Activated CD4-positive, alpha-beta T cell treated with anti-CD3 and anti-CD28 coated beads for 48 hours (primary cell): ENCODE data around the gene AATF.
"Not testable (repeated sequence)": the region's sequence is repeated elsewhere in the genome, so short reads cannot be mapped to it uniquely, and the experiment has no call there.

ENCODE experiments used
- DNase-seq: peaks from one replicate; pipeline ENCODE4 v3.0.0-alpha.2; 2020

AATF gene

GRCh38 chr17:37052450-37052849 lies 103.7 kb downstream of the AATF start:
- no peak for DNase-seq

- DNase-seq, result no peak
These were observed 106.1 kb downstream of the AATF start for GRCh38 chr17:37054894-37055293.

GRCh38 chr17:37056622-37057021 lies 107.9 kb downstream of the AATF start:
- no peak for DNase-seq

DNA sequence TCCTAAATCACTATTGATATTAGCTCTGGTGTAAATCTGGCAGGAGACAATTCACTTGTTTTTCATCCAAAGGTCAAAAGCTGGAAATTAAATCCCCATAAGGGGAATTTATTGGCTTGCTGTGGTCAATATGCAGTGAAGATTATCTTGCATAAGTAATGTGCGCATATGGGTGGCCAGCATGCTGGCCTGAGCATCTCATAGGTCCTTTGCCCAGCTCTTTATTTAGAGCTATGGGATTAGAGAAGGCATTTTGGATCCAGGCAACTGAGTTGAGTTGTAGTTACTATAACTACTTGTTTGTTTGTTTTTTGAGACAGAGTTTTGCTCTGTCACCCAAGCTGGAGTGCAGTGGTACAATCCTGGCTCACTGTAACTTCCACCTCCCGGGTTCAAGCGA lies 110.7 kb downstream of the AATF start:
- no peak for DNase-seq

- DNase-seq, result no peak
These were observed 111.3 kb downstream of the AATF start for GRCh38 chr17:37060094-37060493.

DNA sequence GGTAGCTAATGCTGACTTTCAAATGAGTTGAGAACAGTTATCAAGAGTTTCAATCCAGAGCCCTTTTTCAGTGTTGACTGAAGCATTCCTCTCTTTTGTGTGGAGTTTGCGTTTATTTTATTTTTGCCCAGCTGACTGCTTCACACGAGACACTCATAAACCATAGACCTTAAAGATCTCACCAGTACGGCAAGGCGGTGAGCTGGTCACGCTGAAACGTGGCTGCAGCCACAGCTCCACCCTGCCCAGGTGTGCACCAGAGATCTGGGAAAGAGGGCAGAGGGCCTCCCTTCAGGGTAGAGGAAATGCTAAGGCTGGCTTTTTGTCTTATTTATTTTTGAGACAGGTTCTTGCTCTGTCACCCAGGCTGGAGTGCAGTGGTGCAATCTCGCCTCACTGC lies 112.2 kb downstream of the AATF start:
- no peak for DNase-seq

- no peak for DNase-seq
These were observed 113.3 kb downstream of the AATF start for GRCh38 chr17:37062021-37062420.

DNA sequence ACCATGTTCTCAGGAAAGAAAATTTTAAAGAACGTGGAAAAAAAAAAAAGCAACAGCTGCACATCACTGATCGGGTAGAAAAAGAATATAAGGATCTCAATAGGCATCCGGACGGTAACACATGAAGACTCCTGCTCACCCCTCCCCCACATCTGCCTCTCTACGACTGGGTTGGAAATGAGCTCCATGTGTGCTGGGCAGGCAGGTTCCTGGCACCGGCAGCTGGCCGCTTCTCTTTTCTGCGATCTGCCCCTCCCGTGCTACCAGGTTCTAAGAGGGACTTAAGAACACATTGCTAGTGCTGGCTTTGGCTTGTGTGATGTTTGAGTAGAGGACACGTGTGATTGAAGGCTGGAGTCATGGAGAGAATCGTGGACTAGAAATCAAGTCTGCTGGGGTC lies 115.5 kb downstream of the AATF start:
- DNase-seq, result no peak

GRCh38 chr17:37064956-37065355 lies 116.2 kb downstream of the AATF start:
- no peak for DNase-seq

- no peak for DNase-seq
These were observed 117.0 kb downstream of the AATF start for GRCh38 chr17:37065486-37066321.

DNA sequence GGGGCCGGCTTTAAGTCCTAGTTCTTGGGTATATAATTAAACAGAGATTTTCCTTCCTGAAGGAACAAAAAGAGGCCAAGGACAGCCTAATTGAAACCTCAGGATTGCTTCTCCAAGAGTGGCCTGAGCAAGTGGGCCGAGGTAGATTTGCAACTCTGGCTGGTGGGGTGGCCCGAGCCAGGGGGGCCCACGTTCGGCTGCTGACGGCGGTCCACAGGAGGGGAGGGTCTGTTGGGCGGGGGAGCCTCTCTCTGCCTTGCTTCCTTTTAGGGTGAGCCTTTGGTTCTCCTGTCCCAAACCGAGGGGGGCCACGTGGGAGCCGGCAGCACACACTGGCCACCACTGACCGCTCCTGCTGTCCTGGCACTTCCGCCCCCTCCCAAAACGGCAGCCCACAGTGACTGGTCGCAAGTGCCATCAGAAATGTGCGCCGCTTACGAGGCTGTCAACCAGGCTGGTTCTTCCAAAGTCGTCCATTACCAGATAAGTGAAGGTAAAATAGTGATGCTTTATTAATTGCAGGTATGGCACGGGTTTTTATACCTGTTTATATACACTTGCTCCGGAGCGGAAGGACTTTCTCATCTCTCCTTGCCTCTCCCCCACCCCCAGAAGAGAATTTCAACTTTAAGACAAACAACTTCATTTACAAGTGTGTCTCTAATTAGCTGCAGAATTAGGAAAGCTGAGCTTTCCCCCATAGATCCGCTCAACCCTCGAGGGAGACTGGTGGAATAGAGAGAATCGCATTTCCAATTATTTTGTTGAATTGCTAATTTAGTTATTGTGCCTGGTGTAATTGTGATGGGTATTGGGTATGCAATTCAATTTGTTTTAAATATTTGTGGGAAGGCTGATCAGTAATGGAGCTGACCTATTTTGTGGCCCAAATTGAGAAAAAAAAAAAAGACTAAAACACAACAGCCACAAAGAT lies 117.8 kb downstream of the AATF start:
- no peak for DNase-seq

DNA sequence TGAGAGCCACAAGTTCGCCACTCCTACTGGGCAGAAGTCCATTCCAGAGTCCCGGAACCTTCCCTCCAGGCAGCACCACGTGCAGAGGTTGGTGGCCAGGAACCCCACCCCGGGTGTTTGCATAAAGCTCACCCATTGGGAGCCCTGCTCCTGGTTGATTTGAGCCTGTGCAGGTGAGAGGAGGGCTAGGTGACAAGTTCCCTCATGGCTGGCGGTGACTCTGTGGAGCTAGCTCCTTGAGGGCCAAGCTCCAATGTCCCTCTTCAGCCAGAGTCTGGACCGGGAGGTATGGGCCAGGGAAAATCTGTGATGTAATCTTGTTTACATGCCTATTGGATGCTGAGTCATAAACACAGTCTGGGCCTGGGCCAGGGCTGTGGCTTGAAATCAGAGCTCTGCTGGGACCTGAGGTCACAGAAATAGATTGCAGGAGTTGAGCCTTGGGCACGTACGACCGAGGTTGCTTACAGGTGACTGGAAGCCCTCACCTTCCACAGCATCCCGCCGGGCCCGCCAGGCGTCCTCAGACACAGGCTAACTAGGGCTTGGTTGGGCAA lies 118.9 kb downstream of the AATF start:
- no peak for DNase-seq

- DNase-seq, result no peak
These were observed 119.5 kb downstream of the AATF start for GRCh38 chr17:37068266-37068665.

GRCh38 chr17:37069087-37069486 lies 120.3 kb downstream of the AATF start:
- no peak for DNase-seq

GRCh38 chr17:37073464-37073863 lies 124.7 kb downstream of the AATF start:
- not testable (repeated sequence) for DNase-seq

GRCh38 chr17:37079065-37079708 lies 130.4 kb downstream of the AATF start:
- no peak for DNase-seq

- no peak for DNase-seq
These were observed 131.0 kb downstream of the AATF start for GRCh38 chr17:37079735-37080134.

- no peak for DNase-seq
These were observed 132.5 kb downstream of the AATF start for GRCh38 chr17:37081287-37081686.

- no peak for DNase-seq
These were observed 133.6 kb downstream of the AATF start for GRCh38 chr17:37082311-37082860.

- DNase-seq, result no peak
These were observed 134.2 kb downstream of the AATF start for GRCh38 chr17:37082985-37083384.

DNA sequence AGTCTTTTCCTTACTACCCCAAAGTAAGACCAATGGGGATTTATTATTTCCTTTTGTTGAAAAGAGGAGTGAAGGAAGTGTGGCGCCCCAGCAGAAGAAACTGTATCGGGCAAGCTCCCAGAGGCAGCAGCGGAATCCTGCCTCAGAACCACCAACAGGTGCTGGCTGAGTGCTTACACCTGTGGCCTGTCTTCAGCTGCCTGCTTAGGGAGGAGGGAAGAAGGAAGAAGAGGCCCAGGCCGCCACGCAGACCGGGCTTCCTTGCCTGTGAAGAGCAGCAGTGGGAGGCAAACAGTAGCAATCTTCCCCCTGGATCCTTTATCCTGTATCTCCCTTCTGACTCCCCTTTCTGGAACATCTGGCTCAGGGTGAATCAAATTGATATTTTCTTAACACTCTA lies 134.7 kb downstream of the AATF start:
- DNase-seq, result no peak

DNA sequence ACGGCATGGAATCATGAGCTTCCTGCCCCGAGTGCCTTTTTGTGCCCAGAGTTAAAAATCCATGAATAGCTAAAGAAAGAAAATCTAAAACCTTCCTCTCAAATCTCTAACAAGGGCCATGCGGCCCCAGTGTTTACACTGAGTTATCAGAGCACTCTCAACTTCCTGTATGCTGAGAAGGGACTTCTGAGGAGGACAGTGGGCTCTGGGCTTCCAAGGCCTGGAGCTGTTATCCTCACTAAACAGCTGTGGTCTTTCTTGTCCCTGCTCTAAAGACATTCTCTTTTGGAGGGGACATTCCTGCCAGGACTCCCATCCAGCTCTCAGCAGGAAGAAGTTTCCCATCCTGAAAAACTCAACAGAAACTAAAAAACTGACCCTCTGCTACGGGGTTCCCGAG lies 135.6 kb downstream of the AATF start:
- DNase-seq, result no peak

DNA sequence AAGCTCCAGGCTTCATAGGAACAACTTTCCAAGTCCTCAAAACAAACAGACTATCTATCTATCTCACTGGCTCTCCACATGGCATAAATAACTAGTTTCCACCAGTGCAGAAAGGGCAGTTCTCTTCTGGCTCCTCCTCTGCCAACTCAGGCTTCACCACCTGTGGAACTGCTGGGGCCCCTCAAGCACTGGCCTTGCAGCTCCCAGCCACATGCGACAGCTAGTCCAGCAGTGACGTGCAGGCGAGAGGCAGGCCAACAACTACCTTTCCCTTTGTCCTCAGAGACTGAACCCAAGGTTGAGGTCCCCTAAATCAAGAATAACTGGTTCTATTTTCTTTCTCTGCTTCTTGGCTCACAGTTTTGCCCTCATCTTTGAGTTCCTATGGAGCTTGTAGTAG lies 137.6 kb downstream of the AATF start:
- DNase-seq, result no peak
